ENCODE results near the gene KIAA1217.
A peak's percentile ranks its signal among the peaks of the same experiment; 100 is the strongest.

Gene KIAA1217

DNA sequence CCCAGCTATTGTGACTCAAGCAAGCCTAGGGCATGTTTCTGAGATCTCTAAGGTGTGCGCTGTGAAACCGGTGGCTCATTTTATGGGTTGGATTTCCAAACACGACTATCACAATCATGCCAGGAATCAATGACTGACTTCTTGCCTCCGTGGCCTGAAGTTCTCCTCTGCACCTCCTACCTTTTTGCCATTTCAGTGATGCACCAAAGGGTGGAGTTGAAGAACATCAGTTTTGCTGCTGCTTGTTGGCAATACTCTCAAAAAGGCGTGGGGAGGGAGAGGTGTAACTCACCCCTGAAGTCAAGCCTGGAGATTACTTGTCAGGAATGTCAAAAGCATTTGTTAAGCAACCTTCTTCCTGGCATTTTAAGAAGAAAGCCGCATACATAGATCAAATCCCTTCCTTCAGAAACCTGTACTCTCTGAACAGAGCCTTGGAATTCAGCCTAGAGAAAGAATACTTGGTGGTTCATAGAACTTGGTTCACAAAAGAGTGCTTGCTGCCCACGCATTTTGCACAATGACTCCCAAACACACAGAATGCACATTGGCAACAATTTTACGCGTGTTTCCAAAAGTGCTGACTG is 41.0 kb downstream of the KIAA1217 start:
- no peak for DNase-seq

DNA sequence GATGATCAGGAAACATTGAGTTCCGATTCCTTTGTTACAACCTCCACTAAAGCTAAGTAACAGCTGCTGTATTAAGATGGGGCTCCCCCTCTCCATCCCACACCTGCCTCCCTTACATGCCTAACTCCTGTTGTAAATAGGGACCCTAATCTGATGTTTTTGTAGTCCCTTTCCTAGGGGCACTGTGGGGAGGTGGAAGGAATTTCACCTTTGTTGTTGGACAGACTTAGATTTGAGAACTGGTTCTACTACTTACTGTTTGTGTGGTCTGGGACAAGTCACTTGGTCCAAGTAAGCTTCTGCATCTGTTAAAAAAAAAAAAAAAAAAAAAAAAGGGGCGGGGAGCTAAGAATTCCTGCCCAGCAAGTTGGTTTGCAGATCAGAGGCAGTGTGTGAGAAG is 42.6 kb downstream of the KIAA1217 start:
- no peak for DNase-seq

DNA sequence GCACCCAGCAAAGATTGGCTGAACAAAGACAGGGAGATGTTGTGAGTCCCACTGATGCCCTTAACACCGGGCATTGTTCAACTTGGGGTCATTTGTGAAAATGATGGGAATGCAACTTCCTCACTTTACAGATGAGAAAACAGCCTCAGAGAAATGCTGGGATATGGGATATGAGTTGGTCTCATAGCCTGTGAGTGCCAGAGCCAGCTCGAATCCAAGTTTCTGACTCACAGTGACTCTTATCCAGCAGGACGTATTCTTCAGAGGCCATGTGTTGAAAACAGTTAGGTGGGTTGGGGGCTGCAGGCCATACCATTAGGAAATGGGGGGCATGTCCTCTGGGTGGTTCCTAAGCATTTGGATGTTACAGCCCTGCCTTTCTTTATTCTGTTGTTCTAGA is 45.2 kb downstream of the KIAA1217 start:
- DNase-seq, result no peak

DNA sequence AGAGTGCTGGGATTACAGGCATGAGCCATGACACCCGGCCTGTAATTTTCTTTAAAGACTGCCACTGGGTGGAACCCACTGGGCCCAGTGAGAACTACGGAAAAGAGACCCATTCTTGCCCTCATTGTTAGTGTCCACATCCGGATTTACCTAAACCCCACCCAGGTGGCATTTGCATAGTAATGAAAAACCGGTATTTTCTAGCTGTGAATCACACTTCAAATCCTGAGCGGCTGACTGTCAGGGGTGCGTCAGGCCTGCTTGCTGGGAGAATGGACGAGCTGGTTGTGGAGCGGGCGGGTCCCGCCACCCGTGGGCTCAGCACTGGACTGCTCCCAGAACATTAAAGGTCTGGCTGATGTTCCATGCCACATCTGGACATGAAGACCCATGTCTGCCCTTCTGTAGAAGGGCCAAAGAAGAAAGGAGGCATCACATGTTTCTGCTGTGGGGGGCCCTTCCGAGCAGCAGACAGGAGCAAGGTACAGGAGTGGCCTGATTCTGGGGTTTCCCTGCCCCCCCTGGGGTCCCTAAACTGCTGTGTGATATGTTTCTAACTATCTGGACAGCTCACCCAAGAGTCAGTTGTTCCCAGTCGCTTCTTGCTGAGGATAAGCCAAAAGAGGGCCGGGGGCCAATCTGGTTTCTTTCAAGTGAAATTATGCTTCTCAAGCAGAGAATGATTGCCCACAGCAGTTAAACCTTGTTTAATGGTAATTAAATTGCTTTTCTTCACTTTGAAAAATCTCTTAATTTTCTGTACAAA is 46.4 kb downstream of the KIAA1217 start:
- peak; percentile 20 for DNase-seq

DNA sequence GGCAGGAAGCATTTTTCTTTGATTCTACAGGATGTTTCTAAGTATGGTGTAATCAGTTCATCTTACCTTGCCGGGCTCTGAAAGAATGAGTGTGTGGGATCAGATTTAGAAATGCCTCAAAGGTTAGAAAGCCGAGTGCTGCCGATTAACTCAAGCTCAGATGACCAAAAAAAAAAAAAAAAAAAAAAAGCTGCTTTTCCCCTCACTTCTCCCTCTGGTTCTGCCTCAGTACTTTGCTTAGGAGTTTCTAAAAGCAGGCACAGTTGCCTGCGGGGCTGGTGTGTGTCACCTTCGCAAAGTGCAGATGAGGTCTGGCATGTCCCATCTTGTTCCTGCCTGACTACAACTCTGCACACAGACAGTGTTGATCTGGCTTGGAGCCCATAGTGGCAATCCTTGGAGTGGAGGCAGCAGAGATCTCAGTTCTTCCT is 47.0 kb downstream of the KIAA1217 start:
- no peak for DNase-seq

DNA sequence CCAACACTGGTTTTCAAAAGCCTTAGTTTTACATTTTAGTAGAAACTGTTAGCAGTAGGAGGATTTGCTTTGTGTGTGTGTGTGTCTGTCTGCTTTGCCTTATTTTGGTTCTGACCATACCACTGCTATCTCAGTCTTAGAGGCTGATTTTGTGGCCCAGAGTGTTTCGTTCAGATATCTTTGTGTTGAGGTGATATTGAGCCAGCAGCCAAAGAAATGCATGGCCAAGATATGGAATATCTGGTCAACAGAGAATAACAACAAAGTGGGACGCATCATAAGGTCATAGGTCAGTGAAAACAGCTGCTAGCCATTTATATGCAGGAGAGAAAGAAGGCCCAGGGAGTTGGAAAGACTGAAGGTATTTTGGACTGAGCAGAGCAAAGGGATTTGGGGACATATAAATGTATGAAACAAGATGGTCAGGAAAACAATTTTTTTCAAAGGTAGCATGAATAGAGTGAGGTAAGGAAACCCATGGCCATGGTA is 47.7 kb downstream of the KIAA1217 start:
- no peak for DNase-seq

DNA sequence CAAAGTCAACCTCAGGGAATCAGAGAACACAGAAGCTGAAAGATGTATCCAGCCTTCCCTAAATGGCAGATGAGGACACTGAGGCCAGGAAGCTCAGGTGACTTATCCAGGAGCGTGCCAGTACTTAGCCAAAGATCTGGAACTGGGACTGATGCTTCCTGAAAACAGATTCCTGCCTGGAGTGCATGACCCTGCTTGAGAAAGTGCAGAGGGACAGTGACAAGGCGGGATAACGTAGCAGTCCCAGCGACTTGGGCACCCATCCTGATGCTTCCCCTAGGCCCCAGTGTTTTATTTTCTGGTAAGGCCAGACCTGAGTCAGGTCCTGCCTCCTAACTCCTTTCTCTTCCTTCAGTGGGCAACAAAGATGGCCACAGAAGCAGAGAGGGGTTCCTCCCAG is 48.6 kb downstream of the KIAA1217 start:
- no peak for DNase-seq

DNA sequence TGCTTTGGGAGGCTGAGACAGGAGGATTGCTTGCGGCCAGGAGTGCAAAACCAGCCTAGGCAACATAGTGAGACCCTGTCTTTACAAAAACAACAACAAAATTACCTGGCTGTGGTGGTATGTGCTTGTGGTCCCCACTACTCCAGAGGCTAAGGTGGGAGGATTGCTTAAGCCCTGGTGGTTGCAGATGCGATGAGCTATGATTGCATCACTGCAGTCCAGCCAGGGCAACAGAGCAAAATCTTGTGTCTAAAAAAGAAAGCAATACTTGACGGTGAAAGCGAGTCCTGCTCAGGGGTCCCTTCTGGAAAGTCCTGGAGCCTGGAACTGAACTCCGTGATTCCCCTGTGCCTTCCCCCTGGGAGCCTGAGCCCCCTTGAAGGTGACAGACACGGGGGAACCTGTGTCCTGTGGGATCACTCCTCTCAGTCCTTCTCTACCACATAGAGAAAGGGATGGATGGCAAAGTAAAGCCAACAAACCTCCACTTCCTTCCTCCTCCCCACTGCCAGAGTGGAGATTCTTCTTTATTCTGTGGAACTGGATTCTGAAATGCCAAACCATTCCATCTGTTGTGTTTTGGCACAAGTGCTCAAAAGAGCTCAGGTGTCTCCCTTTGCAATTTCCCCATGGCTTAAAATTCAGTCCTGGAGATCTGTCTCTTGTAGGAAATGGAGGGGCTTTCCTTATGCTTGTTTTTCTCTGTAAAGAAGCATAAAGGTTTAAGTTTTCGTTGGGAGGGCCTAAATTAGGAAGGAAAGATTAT is 50.6 kb downstream of the KIAA1217 start:
- peak; percentile 51 for DNase-seq

DNA sequence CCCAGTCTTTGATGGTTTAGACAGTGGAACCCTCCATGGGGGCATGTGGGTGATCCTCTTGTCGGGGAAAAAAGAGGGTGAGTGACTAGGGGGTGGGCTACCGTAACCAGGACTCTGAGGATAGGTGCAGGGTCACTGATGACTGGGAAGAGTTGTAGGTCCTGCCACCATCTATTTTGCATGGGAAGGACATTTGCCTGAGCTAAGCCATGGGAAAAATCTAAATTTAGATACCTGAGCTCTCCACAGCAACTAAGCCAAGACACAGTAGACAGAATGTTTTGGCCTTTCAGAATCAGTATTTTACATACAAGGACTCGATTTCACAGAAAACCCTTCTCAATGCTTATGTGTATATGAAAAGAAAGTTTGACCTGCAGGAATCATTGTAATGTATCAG is 52.7 kb downstream of the KIAA1217 start:
- no peak for DNase-seq

DNA sequence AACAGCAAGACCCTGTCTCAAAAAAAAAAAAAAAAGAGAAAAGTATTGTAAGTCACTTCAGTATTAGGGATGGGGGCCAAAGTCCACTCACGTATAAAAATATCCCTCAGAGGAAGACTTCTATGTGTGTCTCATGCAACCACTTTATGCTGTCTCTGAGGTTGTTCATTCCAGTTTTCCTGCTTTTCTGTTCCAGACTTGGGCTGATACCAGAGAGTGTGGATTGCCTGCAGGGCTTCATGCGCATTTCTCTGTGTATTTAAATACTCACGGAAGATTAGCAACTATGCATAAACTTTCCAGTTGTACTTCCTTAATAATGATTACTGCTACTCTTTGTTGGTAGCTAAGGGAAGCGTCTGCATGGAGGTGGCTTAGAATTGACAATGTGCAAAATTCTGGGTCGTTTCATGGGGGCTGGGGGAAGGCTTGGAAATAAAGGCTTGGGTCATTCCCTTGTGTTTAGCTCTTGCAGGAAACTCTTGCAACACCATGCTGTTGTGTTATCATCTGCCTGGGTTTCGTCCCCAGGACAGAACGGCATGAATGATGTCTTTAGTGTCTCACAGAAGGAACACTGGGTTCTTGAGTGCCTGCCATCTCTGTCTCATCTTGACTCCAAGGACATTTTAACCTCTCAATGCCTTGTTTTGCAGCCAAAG is 54.1 kb downstream of the KIAA1217 start:
- DNase-seq, result no peak

DNA sequence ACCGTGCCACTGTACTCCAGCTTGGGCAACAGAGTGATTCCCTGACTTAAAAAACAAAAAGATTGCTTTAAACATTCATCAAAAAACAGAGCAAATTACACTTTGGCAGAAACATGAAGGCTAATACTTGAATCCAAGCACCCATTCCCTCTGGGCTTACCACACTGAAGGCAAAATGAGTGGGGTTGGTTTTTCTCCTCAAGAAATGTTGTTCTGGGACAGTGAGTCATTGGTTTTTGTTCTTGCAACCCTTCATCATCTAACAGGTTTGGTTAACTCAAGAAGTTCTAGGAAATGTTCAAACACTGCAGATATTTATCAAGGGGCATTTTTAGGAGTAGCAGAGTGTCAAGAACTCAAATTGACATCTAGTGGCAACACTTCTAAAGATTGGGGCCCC is 60.5 kb downstream of the KIAA1217 start:
- DNase-seq, result no peak

DNA sequence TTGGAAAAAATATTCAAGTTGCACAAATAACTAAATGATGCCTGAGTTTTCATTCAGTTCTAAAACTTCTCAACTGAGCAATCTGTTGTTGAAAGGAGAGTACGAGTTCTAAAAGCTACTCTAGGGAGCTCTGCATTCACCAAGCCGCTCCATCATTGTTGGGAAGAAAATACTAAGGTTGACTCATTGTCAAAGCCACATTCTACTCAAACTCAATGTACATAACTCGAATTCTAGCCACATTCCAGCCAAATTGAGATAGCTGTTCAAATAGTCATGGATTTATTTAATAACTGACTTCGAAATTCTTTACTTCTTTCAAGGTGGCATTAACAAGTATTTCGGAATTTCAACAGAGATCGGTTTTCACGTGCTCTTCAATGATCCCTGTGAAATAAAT is 63.4 kb downstream of the KIAA1217 start:
- no peak for DNase-seq

DNA sequence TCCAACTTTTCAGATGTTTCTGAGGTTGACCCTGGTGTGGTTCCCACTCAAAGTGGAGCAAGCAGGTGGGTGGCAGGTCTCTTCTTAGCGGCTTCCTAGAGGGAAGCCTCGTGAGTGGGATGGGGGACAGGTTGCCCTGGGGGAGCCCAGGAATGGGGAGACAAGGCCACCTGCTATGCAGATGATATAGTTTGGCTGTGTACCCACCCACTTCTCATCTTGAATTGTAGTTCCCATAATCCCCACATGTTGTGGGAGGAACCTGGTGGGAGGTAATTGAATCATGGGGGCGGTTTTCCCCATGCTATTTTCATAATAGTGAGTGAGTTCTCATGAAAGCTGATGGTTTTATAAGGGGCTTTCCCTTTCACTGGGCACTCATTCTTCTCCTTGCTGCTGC is 68.3 kb downstream of the KIAA1217 start:
- DNase-seq, result no peak

DNA sequence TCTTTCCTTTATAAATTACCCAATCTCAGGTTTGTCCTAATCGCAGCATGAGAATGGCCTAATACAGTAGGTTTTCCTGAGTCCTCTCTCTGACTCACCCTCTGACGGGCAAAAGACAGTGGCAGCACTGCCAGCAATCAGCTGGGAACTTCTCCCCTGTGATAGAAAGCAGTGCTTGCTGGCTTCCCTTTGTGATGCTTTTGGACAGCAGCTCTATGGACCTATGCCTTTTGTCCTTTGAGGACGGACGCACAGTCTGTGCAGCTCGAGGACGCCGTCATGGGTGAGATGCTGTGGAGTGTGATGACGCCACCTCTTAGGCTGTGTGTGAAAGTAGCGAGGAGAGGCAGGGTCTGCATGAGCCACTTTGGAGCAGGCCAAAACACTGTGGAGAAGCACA is 68.8 kb downstream of the KIAA1217 start:
- no peak for DNase-seq

DNA sequence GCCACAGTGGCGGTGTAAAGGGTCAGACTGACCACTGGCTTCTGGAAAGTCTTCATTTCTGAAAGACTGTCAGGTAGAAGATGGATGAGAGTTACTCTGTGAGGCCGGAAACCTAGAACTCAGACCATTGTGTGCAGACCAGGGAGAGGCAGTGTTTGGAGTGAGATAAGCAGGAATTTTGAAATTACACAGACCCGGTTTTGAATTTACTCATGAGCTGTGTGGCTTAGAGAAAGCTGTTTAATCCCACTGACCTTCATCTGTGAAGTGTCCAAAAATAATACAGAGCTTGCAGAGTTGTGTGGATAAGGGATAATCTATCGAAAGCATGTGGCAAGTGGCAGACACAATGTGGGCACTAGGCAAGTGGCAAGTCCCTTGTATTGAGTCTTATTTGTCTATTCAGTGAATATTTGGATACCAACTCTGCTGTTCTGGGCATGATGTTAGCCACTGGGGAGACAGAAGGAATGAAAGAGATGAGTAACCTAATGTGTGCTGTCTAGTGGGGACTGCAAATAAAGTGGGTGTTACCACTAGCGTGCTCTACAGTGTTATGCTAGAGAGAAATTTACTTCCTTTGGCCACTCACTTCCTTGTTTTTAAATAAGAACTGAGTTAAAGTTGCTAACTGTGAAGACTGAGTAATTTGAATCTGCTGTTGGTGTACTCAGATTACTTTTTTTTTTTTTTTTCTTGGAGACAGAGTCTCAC is 69.4 kb downstream of the KIAA1217 start:
- no peak for DNase-seq

DNA sequence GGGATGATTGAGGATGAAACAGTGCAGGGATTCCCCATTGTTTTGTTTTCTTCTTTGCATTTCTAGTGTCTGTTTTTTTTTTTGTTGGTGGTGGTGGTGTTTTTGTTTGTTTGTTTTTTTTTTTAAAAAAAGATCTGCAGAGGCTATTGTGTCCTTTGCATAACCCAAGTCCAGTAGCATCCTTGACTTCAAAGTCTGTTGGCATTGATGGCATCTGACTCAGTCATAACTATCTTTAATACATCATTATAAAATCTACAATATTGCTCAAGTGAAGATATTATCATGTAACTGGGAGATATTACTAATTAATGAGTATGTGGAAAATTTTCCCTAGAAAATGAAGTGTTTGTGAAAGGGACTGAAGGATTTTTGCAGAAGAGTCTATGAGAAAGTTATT is 70.2 kb downstream of the KIAA1217 start:
- DNase-seq, result no peak

DNA sequence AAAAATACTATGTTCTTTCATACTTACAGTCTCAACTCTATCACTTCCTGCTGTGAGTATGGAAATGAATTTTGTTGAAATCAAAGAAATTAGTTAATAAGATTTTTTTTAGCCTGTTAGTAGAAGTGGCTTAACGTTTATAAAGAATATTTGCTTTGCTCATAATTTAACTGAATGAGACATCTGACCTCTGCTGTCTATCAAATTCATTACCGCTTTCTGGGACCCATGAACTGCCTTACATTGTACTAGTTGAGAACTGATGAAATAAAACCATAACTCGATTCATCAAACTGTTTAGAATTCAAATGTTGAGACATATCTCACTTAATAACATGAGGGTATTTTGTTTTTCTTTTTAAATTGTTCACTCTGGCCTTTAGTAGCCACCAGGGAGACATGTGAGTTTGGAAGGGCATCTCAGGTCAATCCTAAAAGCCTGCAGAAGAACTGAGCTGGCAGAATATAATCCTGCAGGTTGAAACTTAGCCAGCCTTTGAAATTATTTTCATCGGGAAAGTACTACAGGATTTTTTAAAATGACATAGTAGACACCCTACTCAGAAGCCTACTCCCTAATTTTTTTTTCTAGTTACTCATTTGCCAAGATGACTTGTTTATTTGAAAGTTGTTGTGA is 78.7 kb downstream of the KIAA1217 start:
- no peak for DNase-seq

DNA sequence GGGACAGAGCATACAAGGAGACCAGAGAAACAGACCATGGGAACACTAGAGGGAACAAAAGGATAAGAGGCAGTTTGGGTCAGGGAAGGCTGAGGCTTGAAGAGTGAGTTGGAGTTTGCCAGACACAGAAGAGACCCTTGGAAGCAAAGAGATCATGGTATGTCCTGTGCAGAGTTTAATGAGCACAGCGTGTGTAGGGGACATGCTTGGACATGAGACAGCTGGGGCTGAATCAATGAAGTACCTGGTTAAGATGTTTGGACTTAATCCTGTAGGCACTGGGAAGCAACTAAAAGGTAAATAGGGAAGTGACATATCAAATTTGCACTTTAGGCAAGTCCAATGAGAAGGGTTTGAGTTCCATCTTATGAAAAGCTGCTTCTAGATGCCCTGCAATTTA is 79.6 kb downstream of the KIAA1217 start:
- DNase-seq, result no peak

DNA sequence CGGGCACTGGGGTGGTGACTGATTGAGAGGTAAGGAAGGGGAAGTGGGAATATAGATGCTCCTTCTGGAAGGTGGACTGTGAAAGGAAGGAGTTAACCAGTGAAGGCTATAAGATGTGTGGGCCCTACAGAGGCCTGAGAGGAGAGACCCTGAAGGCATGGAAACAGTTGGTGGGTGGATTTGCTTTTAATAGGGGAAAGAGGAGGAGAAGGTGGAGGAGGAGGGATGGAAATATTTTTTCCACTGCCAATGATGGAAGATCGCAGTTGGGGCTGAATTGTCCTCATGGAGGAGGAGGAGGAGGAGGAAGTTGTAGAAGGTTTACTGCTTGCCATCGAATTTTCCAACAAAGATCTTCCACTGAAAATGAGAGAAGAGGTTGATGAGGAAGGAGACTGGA is 80.3 kb downstream of the KIAA1217 start:
- no peak for DNase-seq

DNA sequence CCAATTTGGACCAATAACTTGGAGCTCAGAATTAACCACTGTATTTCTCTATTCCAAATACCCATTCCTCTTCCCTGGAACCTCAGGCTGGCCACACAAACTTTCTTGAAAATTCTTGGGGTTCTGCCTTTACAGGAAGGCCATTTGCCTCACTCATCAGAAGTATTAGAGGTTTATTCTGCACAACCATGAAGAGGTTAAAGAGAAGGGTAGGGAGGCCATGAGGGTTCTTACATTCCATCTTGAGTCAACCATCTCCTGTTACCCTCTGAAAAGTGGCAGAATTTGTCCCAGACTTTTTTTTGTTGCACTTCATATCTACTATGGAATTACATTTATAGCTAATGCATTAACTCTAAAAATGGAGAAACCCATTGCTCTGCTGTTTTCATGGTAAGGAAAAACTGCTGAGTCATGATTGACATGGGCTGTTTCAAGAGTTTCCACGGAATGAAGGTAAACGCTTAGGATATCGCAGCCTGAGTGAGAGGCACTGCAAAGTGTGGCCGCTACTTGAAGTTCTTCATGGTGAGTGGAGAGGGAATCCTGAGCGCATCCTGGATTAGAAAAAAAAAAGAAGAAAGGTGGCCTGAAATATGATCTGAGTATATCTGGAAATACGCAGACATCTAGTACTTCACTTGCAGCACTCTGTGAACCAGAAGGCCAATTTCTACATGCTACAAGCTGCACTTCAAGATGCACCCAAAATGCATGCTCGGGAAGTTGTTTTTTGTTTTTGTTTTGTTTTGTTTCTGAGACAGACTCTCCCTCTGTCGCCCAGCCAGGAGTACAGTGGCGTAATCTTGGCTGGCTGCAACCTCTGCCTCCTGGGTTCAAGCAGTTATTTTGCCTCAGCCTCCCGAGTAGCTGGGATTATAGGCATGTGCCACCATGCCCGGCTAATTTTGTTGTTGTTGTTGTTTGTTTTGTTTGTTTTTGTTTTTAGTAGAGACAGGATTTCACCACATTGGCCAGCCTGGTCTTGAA is 83.7 kb downstream of the KIAA1217 start:
- DNase-seq, result no peak
